Keratinocyte (primary cell): ENCODE measurements around the gene KCNIP3.

Experiments
- EZH2 ChIP-seq: IDR thresholded peaks from one replicate; pipeline ENCODE4 v1.6.1; 2012; ENCODE audit warnings: inconsistent platforms, mild to moderate bottlenecking, low read length, moderate library complexity
- TF ChIP-seq, protein P1 (sequence below), 3 experiments: IDR thresholded peaks in 1 of 3; conservative IDR thresholded peaks in 1 of 3; optimal IDR thresholded peaks in 1 of 3; 2 replicates in 2 of 3; 3 replicates in 1 of 3; pipeline versions ENCODE3 to v1.5.1; 2011; ENCODE audit warnings: low read length in 3 of 3, mild to moderate bottlenecking in 3 of 3, moderate library complexity in 2 of 3, control low read depth in 1 of 3, inconsistent platforms in 1 of 3; ENCODE audit not compliant: insufficient read depth in 2 of 3; ENCODE audit errors: extremely low read depth in 1 of 3

DNA sequence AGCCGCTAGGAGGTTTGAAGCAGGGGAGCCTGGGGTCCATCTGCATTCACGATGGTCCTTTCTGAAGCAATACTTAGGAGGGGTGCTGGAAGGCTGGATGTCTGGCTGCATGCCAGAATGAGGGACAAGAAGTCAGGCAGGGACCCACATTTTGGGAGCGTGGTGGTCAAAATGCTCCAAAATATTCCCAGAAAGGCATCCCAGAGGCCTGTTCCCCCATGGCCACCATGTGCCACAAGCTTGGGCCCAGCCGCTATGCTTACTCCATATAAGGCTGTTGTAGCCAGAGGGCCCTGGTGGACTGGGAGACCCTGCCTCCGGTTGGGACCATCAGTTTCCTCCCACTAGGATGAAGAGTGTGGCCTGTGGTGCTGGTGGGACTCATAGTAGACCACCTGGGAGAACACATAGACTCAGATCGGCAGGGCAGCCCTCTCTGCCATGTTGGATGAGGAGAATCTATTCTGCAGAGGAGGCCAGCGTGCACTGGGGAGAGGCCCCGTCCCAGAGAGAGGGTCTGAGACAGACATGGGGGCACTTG is 26.5 kb upstream of the KCNIP3 start:
- TF ChIP-seq, protein P1, sequence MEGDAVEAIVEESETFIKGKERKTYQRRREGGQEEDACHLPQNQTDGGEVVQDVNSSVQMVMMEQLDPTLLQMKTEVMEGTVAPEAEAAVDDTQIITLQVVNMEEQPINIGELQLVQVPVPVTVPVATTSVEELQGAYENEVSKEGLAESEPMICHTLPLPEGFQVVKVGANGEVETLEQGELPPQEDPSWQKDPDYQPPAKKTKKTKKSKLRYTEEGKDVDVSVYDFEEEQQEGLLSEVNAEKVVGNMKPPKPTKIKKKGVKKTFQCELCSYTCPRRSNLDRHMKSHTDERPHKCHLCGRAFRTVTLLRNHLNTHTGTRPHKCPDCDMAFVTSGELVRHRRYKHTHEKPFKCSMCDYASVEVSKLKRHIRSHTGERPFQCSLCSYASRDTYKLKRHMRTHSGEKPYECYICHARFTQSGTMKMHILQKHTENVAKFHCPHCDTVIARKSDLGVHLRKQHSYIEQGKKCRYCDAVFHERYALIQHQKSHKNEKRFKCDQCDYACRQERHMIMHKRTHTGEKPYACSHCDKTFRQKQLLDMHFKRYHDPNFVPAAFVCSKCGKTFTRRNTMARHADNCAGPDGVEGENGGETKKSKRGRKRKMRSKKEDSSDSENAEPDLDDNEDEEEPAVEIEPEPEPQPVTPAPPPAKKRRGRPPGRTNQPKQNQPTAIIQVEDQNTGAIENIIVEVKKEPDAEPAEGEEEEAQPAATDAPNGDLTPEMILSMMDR (optimal IDR thresholded peaks at IDR 0.05 in 1 of 3, IDR thresholded peaks at IDR 0.05 in 1 of 3, conservative IDR thresholded peaks at IDR 0.05 in 1 of 3; ENCODE audit: extremely low read depth in 1 of 3, insufficient read depth in 2 of 3, low read length in 3 of 3) = no peak
- no peak for TF ChIP-seq EZH2
